NT2/D1 (cell line): ENCODE measurements around the gene SLC44A4.

Source experiments
- YY1 ChIP-seq: IDR thresholded peaks from 2 replicates; pipeline ENCODE4 v1.6.1; 2011; ENCODE audit not compliant: insufficient read length, insufficient read depth
- ZNF274 ChIP-seq: IDR thresholded peaks from 2 replicates; pipeline ENCODE4 v1.6.1; 2011; ENCODE audit warnings: mild to moderate bottlenecking, low read depth, low read length

DNA sequence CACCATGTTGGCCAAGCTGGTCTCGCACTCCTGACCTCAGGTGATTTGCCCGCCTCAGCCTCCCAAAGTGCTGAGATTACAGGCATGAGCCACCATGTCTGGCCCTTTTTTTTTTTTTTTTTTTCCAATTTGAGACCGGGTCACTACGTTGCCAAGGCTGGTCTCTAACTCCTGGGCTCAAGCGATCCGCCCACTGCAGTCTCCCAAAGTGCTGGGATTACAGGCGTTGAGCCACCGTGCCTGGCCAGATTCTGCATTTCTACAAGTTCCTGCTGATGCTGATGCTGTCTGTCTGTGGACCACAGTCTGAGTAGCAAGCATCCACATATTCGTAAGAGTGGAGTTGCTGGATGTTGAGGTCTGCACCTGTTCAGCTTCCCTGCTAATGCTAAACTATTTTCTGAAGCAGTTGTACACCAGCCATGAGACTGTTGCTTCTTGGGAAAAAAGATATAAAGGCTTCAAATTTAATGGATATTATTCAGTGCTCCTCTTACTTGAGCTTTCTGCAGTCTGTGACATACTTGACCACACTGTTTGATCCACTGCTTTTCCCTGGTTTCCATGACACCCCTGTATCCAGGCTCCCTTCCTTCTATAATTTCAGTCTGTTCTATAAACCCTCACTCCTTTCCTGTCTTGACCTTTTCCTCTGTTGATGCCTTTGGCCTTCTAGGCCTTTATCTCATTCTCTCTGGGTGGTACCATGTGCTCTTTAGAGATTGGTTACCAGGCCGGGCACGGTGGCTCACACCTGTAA is 33.2 kb upstream of the SLC44A4 start:
- TF ChIP-seq YY1 (no peak), ZNF274 (no peak)
